Type B pancreatic cell (in vitro differentiated cells): ENCODE results near the gene SDF4. TPM values are rescaled to one million over a fixed set of nuclear protein-coding genes. Genes with fewer than 3 reads are reported as not detected.
"Not testable (repeated sequence)": the region's sequence is repeated elsewhere in the genome, so short reads cannot be mapped to it uniquely, and the experiment has no call there.

Experiments used
- DNase-seq: peaks from one replicate; pipeline ENCODE4 v3.0.0; 2021; ENCODE audit warnings: mixed read lengths; ENCODE audit not compliant: unreplicated experiment; ENCODE audit errors: extremely low spot score
- H3K27ac Mint-ChIP-seq: 2 replicates; pipeline ENCODE4 v1.8.0; 2021; ENCODE audit warnings: mild to moderate bottlenecking, mixed read lengths
- H3K27me3 Mint-ChIP-seq: 2 replicates; pipeline ENCODE4 v1.8.0; 2021; ENCODE audit warnings: mixed read lengths
- H3K36me3 Mint-ChIP-seq: 2 replicates; pipeline ENCODE4 v1.8.0; 2021; ENCODE audit warnings: mixed read lengths
- H3K4me1 Mint-ChIP-seq: one replicate; pipeline ENCODE4 v1.8.0; 2021; ENCODE audit warnings: mixed read lengths; ENCODE audit not compliant: unreplicated experiment
- H3K4me3 Mint-ChIP-seq: 2 replicates; pipeline ENCODE4 v1.8.0; 2021; ENCODE audit warnings: mild to moderate bottlenecking, mixed read lengths
- H3K9me3 Mint-ChIP-seq: 2 replicates; pipeline ENCODE4 v1.8.0; 2021; ENCODE audit warnings: mixed read lengths
- total RNA-seq: library from RNA; stranded (reverse); gene quantifications from 2 replicates; pipeline ENCODE4 v1.2.1, GENCODE V29; 2021; ENCODE audit warnings: low replicate concordance
- TF ChIP-seq, protein P1 (sequence below): fragments of 200-600 bp; sonication (generic); conservative IDR thresholded peaks from 2 replicates; pipeline ENCODE4 v1.5.0; 2021; ENCODE audit warnings: antibody characterized with exemption, mild to moderate bottlenecking

The SDF4 gene
- total RNA-seq, 1 donor from 2014 or later: 116 TPM

DNA sequence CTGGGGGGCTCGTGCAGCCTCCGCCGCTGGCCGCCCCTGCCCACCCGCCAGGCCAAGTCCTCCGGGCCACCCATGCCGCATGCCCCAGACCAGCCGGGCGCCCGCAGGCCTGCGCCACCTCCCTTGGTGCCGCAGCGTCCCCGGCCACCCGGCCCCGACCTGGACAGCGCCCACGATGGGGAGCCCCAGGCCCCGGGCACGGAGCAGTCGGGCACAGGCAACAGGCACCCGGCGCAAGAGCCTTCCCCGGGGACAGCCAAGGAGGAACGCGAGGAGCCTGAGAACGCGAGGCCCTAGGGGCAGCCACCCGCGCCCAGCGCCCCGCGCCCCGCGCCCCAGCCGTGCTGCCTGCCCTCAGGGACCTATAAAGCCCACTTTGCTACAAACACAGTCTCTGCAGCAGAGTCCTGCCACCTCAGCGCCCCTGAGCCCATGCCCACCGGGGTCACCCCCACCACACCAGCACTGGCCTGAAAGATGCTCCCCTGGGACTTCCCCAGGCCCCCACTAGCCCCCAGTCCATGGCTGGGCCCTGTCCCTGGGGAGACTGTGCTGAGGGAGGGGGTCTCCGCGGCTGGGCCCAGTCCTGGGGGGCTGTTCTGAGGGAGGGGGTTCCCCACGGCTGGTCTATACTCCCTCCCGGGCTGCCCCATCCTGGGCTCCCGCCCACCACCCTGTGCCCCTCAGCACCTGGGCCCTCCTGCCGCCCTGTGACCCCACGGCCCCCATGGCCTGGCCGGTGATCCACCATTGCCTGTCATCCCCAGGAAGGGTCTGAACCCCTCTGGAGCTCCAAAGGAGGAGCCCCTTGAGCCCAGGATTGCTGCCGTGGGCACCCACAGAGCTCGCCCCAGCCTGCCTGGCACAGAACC, 34.0 kb downstream of the SDF4 start:
- Mint-ChIP-seq H3K4me1 (no peaks in the 10 kb centered on the region), H3K27ac (no peak overlapping the region), H3K36me3 (no peaks in the 10 kb centered on the region), H3K27me3 (no peaks in the 10 kb centered on the region), H3K4me3 (no peak overlapping the region), H3K9me3 (peaks cover 8% of the 10 kb centered on the region)
- no peak for DNase-seq
- TF ChIP-seq, protein P1, sequence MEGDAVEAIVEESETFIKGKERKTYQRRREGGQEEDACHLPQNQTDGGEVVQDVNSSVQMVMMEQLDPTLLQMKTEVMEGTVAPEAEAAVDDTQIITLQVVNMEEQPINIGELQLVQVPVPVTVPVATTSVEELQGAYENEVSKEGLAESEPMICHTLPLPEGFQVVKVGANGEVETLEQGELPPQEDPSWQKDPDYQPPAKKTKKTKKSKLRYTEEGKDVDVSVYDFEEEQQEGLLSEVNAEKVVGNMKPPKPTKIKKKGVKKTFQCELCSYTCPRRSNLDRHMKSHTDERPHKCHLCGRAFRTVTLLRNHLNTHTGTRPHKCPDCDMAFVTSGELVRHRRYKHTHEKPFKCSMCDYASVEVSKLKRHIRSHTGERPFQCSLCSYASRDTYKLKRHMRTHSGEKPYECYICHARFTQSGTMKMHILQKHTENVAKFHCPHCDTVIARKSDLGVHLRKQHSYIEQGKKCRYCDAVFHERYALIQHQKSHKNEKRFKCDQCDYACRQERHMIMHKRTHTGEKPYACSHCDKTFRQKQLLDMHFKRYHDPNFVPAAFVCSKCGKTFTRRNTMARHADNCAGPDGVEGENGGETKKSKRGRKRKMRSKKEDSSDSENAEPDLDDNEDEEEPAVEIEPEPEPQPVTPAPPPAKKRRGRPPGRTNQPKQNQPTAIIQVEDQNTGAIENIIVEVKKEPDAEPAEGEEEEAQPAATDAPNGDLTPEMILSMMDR: no peak

GRCh38 chr1:1197188-1197500, 34.7 kb downstream of the SDF4 start:
- H3K27me3 Mint-ChIP-seq: no peaks in the 10 kb centered on the region
- H3K9me3 Mint-ChIP-seq: peaks cover 8% of the 10 kb centered on the region
- TF ChIP-seq, protein P1: no peak
- no peak overlapping the region for H3K27ac Mint-ChIP-seq
- no peaks in the 10 kb centered on the region for H3K4me1 Mint-ChIP-seq
- no peak for DNase-seq
- H3K4me3 Mint-ChIP-seq: no peak overlapping the region
- H3K36me3 Mint-ChIP-seq: no peaks in the 10 kb centered on the region

GRCh38 chr1:1196431-1197187, 35.2 kb downstream of the SDF4 start:
- Mint-ChIP-seq H3K27me3 (no peaks in the 10 kb centered on the region), H3K36me3 (no peaks in the 10 kb centered on the region), H3K27ac (no peak overlapping the region), H3K4me3 (no peak overlapping the region), H3K9me3 (peaks cover 12% of the 10 kb centered on the region), H3K4me1 (no peaks in the 10 kb centered on the region)
- no peak for DNase-seq
- TF ChIP-seq, protein P1: no peak

- not testable (repeated sequence) for H3K4me3 Mint-ChIP-seq, H3K27ac Mint-ChIP-seq, H3K4me1 Mint-ChIP-seq, H3K36me3 Mint-ChIP-seq, DNase-seq, H3K27me3 Mint-ChIP-seq
- peaks cover 12% of the 10 kb centered on the region for H3K9me3 Mint-ChIP-seq
Measured at GRCh38 chr1:1195726-1196125, 36.1 kb downstream of the SDF4 start.

DNA sequence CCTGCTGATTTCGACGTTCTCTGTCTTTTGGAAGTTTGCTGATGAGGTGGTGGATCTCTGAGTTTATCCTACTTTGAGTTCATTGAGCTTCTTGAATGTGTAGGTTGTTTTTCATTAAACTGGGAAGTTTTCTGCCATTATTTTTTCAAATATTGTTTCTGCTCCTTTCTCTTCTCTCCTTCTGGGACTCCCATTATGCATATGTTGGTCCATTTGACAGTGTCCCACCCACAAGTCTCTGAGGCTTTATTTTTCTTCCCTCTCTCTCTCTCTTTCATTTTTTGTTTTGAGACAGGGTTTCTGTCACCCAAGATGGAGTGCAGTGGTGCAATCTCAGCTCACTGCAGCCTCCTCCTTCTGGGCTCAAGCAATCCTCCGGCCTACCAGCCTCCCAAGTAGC, 37.1 kb downstream of the SDF4 start:
- Mint-ChIP-seq H3K27me3 (peaks cover 3% of the 10 kb centered on the region), H3K27ac (no peak overlapping the region), H3K4me1 (no peaks in the 10 kb centered on the region), H3K36me3 (no peaks in the 10 kb centered on the region), H3K4me3 (no peak overlapping the region), H3K9me3 (peaks cover 12% of the 10 kb centered on the region)
- DNase-seq: no peak
- TF ChIP-seq, protein P1: no peak

GRCh38 chr1:1191734-1192133, 40.1 kb downstream of the SDF4 start:
- peaks cover 3% of the 10 kb centered on the region for H3K27me3 Mint-ChIP-seq
- H3K27ac Mint-ChIP-seq: no peak overlapping the region
- no peak for DNase-seq
- no peaks in the 10 kb centered on the region for H3K36me3 Mint-ChIP-seq
- H3K4me1 Mint-ChIP-seq: no peaks in the 10 kb centered on the region
- H3K9me3 Mint-ChIP-seq: peaks cover 12% of the 10 kb centered on the region
- TF ChIP-seq, protein P1: no peak
- H3K4me3 Mint-ChIP-seq: no peak overlapping the region
